ENCODE data around the gene LRRC53. TPM values are rescaled to one million over a fixed set of nuclear protein-coding genes. Genes with fewer than 3 reads are reported as not detected.

Gene LRRC53
- total and polyA plus RNA-seq, 2 of the 4 experiments (the other 2 are of a cell fraction), result not detected

GRCh38 chr1:74455390-74455789 is 57.0 kb downstream of the LRRC53 start:
- H3K36me3 ChIP-seq (ENCODE audit: control insufficient read depth, insufficient read depth, low read length), result no peaks in the 10 kb centered on the region
- BruUV-seq (replicated peaks), result no TSS peak
- in situ Hi-C loops (cut with MboI; ENCODE audit: low sequenced_read_pairs), result no loop called here

More at GRCh38 chr1:74455390-74455789, 57.0 kb downstream of the LRRC53 start:
- Histone ChIP-seq H2BK5ac (ENCODE audit: low read depth, low read length, poor library complexity, severe bottlenecking) (no peak overlapping the region), H2BK120ac (ENCODE audit: low read depth, low read length) (no peak overlapping the region), H2BK20ac (ENCODE audit: low read depth, low read length) (no peak overlapping the region), H2AK5ac (ENCODE audit: low read depth, low read length) (no peak overlapping the region), H3K4me1 (ENCODE audit: control insufficient read depth, insufficient read depth, low read length) (no peaks in the 10 kb centered on the region), H3K9me3 (ENCODE audit: control insufficient read depth, insufficient read depth, low read length) (no peaks in the 10 kb centered on the region; the same call in 1 of the 2 replicates), H3K79me1 (ENCODE audit: low read depth in 1 of 2, low read length in 2 of 2) (no peaks in the 10 kb centered on the region), H2AFZ (replicated peaks; ENCODE audit: low read length, poor library complexity) (no peak overlapping the region), H3K56ac (ENCODE audit: extremely low read depth, insufficient read depth, low read length) (no peak overlapping the region), H2AK9ac (replicated peaks; ENCODE audit: low read depth, low read length, poor library complexity) (no peak overlapping the region), H3K27me3 (ENCODE audit: control insufficient read depth, insufficient read depth, low read length) (no peaks in the 10 kb centered on the region), H2BK15ac (ENCODE audit: low read depth, low read length) (no peak overlapping the region), H4K20me1 (ENCODE audit: insufficient read depth, low read length) (no peaks in the 10 kb centered on the region), H4K5ac (ENCODE audit: low read depth, low read length) (no peak overlapping the region), H3K4me2 (ENCODE audit: low read depth, low read length) (no peak overlapping the region), H3K27ac (ENCODE audit: insufficient read depth, low read length) (no peak overlapping the region), H3K9ac (ENCODE audit: low read depth, low read length) (no peak overlapping the region), H4K91ac (ENCODE audit: insufficient read depth, low read depth, low read length) (no peak overlapping the region), H3K14ac (replicated peaks; ENCODE audit: low read depth, low read length) (no peak overlapping the region), H3K4ac (ENCODE audit: low read depth, low read length) (no peak overlapping the region), H4K8ac (ENCODE audit: low read depth in 2 of 2, low read length in 2 of 2) (no peak overlapping the region), H3K4me3 (ENCODE audit: insufficient read depth, low read depth, low read length) (no peak overlapping the region), H3K23ac (ENCODE audit: low read depth, low read length) (no peak overlapping the region), H3K9me1 (ENCODE audit: insufficient read depth, low read length) (no peaks in the 10 kb centered on the region), H3K18ac (ENCODE audit: low read depth, low read length) (no peak overlapping the region)
- ATAC-seq (ENCODE audit: low read depth) (no peak), DNase-seq (peak; percentile 27)
- ChIA-PET POLR2A (ENCODE audit: unreplicated experiment) (no interaction called here), CTCF (no interaction called here)
- dilution Hi-C loops (cut with HindIII; ENCODE audit: low sequenced_read_pairs, unreplicated experiment) (no loop called here), intact Hi-C loops (cut with micrococcal nuclease) (no loop called here)
- TF ChIP-seq FOS (IDR thresholded peaks at IDR 0.05; ENCODE audit: low read depth, low read length), result no peak
- no peak for TF ChIP-seq RFX5 (IDR thresholded peaks at IDR 0.05; ENCODE audit: low read depth, low read length)
- no peak for TF ChIP-seq CHD1 (IDR thresholded peaks at IDR 0.05; ENCODE audit: low read depth, low read length)
- TF ChIP-seq SMC3 (IDR thresholded peaks at IDR 0.05; ENCODE audit: low read depth, low read length), result no peak
- TF ChIP-seq CEBPB (IDR thresholded peaks at IDR 0.05; ENCODE audit: low read depth, low read length), result no peak
- no peak for TF ChIP-seq RAD21 (IDR thresholded peaks at IDR 0.05; ENCODE audit: low read length)
- no peak for TF ChIP-seq BHLHE40 (IDR thresholded peaks at IDR 0.05; ENCODE audit: low read depth, low read length)
- TF ChIP-seq RCOR1 (IDR thresholded peaks at IDR 0.05; ENCODE audit: insufficient replicate concordance, low read length), result no peak
- TF ChIP-seq USF2 (IDR thresholded peaks at IDR 0.05; ENCODE audit: low read depth, low read length), result no peak
- TF ChIP-seq MAZ (IDR thresholded peaks at IDR 0.05; ENCODE audit: borderline replicate concordance, low read depth, low read length), result no peak
- no peak for TF ChIP-seq NFE2L2 (IDR thresholded peaks at IDR 0.05; ENCODE audit: low read depth, low read length)
- no peak for TF ChIP-seq MXI1 (IDR thresholded peaks at IDR 0.05; ENCODE audit: borderline replicate concordance, low read depth, low read length)
- TF ChIP-seq ELK1 (IDR thresholded peaks at IDR 0.05; ENCODE audit: borderline replicate concordance, low read depth, low read length), result no peak
- TF ChIP-seq MAFK (IDR thresholded peaks at IDR 0.05; ENCODE audit: low read depth, low read length), result no peak
- no peak for TF ChIP-seq POLR2A (IDR thresholded peaks at IDR 0.05; ENCODE audit: low read depth, low read length)
- TF ChIP-seq CTCF (conservative IDR thresholded peaks at IDR 0.05; ENCODE audit: low read depth, low read length), result no peak
